Prostate gland (tissue), 2 donors: ENCODE data around the gene SGSM1.

Experiments
- POLR2A ChIP-seq: fragments of 450-650 bp; IDR thresholded peaks from one replicate; pipeline ENCODE4 v1.6.1; 2016; ENCODE audit warnings: antibody characterized with exemption, mild to moderate bottlenecking
- POLR2AphosphoS5 ChIP-seq: sonication (generic); formaldehyde crosslinking; IDR thresholded peaks from one replicate; pipeline ENCODE4 v1.6.1; 2017; ENCODE audit warnings: antibody characterized with exemption
- TF ChIP-seq, protein P1 (sequence below), 4 experiments: fragments of 200-600 bp in 2 of 4; fragments of 450-650 bp in 2 of 4; sonication (generic) in 2 of 4; IDR thresholded peaks; 1 replicate in 3 of 4; 2 replicates in 1 of 4; pipeline ENCODE4 v1.5.1; 2016 to 2019; ENCODE audit warnings: antibody characterized with exemption in 4 of 4, mild to moderate bottlenecking in 2 of 4, moderate library complexity in 2 of 4

DNA sequence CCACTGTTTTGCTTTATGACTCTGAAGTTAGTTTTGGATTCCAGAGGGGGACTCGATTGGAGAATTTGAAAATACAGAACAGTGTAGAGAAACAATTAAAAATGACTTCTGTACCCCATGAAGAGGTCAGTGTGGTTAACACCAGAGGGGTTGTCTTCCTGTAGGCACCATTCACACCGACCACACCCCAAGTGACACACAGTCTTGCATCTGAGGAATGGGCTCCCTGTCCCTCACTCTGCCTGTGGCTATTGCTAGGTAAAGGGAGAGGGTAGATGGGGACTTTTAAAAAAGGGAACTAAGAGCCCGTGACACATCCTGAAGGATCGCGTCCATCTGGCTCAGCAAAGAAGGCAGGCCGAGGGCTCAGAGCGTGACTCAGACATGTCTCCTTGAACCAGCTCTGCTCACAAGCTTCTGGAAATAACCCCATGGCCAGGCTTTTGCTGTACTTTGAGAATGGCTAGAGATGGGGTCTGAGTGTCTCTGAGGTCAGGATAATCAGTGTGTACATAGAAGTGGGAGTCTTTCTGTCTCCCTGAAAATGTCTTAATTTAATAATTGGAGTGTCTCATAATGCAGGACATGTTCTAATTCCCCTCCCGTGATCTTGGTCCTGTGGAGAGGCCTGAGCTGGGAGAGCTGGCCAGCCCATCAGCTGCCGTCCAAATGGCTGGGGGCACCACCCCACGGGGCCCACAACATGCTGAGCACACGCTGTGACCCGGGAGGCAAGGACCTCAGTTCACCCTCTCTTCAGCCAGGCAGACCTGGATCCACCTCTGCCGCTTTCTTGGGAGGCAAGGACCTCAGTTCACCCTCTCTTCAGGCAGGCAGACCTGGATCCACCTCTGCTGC, 39.3 kb downstream of the SGSM1 start:
- TF ChIP-seq, protein P1, sequence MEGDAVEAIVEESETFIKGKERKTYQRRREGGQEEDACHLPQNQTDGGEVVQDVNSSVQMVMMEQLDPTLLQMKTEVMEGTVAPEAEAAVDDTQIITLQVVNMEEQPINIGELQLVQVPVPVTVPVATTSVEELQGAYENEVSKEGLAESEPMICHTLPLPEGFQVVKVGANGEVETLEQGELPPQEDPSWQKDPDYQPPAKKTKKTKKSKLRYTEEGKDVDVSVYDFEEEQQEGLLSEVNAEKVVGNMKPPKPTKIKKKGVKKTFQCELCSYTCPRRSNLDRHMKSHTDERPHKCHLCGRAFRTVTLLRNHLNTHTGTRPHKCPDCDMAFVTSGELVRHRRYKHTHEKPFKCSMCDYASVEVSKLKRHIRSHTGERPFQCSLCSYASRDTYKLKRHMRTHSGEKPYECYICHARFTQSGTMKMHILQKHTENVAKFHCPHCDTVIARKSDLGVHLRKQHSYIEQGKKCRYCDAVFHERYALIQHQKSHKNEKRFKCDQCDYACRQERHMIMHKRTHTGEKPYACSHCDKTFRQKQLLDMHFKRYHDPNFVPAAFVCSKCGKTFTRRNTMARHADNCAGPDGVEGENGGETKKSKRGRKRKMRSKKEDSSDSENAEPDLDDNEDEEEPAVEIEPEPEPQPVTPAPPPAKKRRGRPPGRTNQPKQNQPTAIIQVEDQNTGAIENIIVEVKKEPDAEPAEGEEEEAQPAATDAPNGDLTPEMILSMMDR (IDR thresholded peaks at IDR 0.05) = no peak
- TF ChIP-seq POLR2AphosphoS5 (no peak), POLR2A (no peak)
